ENCODE data around the gene RASA4.
"Not testable (repeated sequence)": the region's sequence is repeated elsewhere in the genome, so short reads cannot be mapped to it uniquely, and the experiment has no call there.

The RASA4 gene

GRCh38 chr7:102542083-102542482 lies 74.5 kb downstream of the RASA4 start:
- DNase-seq; H3K27me3 Mint-ChIP-seq; H3K4me3 Mint-ChIP-seq; H3K36me3 Mint-ChIP-seq; H3K9me3 Mint-ChIP-seq; H3K4me1 Mint-ChIP-seq; H3K27ac Mint-ChIP-seq; ATAC-seq (replicated peaks): not testable (repeated sequence)

GRCh38 chr7:102540604-102541003 lies 76.0 kb downstream of the RASA4 start:
- H3K27me3 Mint-ChIP-seq = not testable (repeated sequence)

GRCh38 chr7:102535062-102535615 lies 81.4 kb downstream of the RASA4 start:
- H3K9me3 Mint-ChIP-seq; H3K27ac Mint-ChIP-seq; H3K27me3 Mint-ChIP-seq; H3K4me3 Mint-ChIP-seq; DNase-seq; ATAC-seq (replicated peaks); H3K4me1 Mint-ChIP-seq; H3K36me3 Mint-ChIP-seq: not testable (repeated sequence)

More at GRCh38 chr7:102540604-102541003, 76.0 kb downstream of the RASA4 start:
- not testable (repeated sequence) for H3K27ac Mint-ChIP-seq; H3K9me3 Mint-ChIP-seq; H3K4me1 Mint-ChIP-seq; H3K4me3 Mint-ChIP-seq; H3K36me3 Mint-ChIP-seq; DNase-seq; ATAC-seq (replicated peaks)

GRCh38 chr7:102532127-102532526 lies 84.4 kb downstream of the RASA4 start:
- H3K4me3 Mint-ChIP-seq; ATAC-seq (replicated peaks); H3K4me1 Mint-ChIP-seq; H3K27ac Mint-ChIP-seq; H3K9me3 Mint-ChIP-seq; H3K27me3 Mint-ChIP-seq; H3K36me3 Mint-ChIP-seq; DNase-seq: not testable (repeated sequence)

- not testable (repeated sequence) for ATAC-seq (replicated peaks); H3K9me3 Mint-ChIP-seq; H3K36me3 Mint-ChIP-seq; H3K4me1 Mint-ChIP-seq; H3K27ac Mint-ChIP-seq; H3K27me3 Mint-ChIP-seq; H3K4me3 Mint-ChIP-seq; DNase-seq
Measured at GRCh38 chr7:102531583-102531982, 85.0 kb downstream of the RASA4 start.

- not testable (repeated sequence) for H3K27me3 Mint-ChIP-seq; H3K27ac Mint-ChIP-seq; ATAC-seq (replicated peaks); H3K9me3 Mint-ChIP-seq; DNase-seq; H3K36me3 Mint-ChIP-seq; H3K4me1 Mint-ChIP-seq; H3K4me3 Mint-ChIP-seq
Measured at GRCh38 chr7:102527822-102528793, 88.4 kb downstream of the RASA4 start.

- not testable (repeated sequence) for H3K9me3 Mint-ChIP-seq; H3K4me1 Mint-ChIP-seq; H3K27me3 Mint-ChIP-seq; DNase-seq; H3K4me3 Mint-ChIP-seq; H3K27ac Mint-ChIP-seq; H3K36me3 Mint-ChIP-seq; ATAC-seq (replicated peaks)
Measured at GRCh38 chr7:102527182-102527581, 89.4 kb downstream of the RASA4 start.

- H3K36me3 Mint-ChIP-seq, H3K4me3 Mint-ChIP-seq, H3K27me3 Mint-ChIP-seq, H3K4me1 Mint-ChIP-seq, DNase-seq, H3K27ac Mint-ChIP-seq, H3K9me3 Mint-ChIP-seq: not testable (repeated sequence)
- peak; percentile 7 to 14 for ATAC-seq (replicated peaks)
Measured at GRCh38 chr7:102524803-102525202, 91.8 kb downstream of the RASA4 start.
